Heart left ventricle (tissue), 16 donors: Measurements from ENCODE around the gene RBM7. TPM values are rescaled to one million over a fixed set of nuclear protein-coding genes. Genes with fewer than 3 reads are reported as not detected.

Experiments
- ATAC-seq, 4 donors: fragments of 200-7000 bp; cut with Tn5 transposase; one replicate each; pipeline ENCODE4 v1.9.1; 2020 to 2022; ENCODE audit warnings: moderate library complexity in 4 of 4, mild to moderate bottlenecking in 3 of 4, moderate number of reproducible peaks in 1 of 4
- DNase-seq, 5 donors: peaks; one replicate each; pipeline ENCODE4 v3.0.0-alpha.2; 2020
- H3K27ac ChIP-seq, 12 donors: fragments of 200-600 bp; sonication (generic) in 4 of 12; one replicate each; pipeline versions ENCODE4 v1.5.0 to v1.8.0; 2016 to 2022; ENCODE audit warnings: mild to moderate bottlenecking in 2 of 12
- H3K27me3 ChIP-seq, 9 donors: fragments of 200-600 bp; sonication (generic) in 2 of 9; one replicate each; pipeline versions ENCODE4 v1.5.1 to v1.8.0; 2016 to 2022; ENCODE audit warnings: mild to moderate bottlenecking in 3 of 9
- H3K36me3 ChIP-seq, 9 donors: fragments of 200-600 bp; sonication (generic) in 2 of 9; one replicate each; pipeline versions ENCODE4 v1.5.0 to v1.8.0; 2018 to 2022; ENCODE audit warnings: mild to moderate bottlenecking in 2 of 9
- H3K4me1 ChIP-seq, 12 donors: fragments of 200-600 bp; sonication (generic) in 4 of 12; one replicate each; pipeline versions ENCODE4 v1.5.0 to v1.8.0; 2016 to 2022; ENCODE audit warnings: mild to moderate bottlenecking in 3 of 12
- H3K4me3 ChIP-seq, 12 donors: fragments of 200-600 bp; sonication (generic) in 4 of 12; one replicate each; pipeline versions ENCODE4 v1.5.0 to v1.8.0; 2017 to 2022; ENCODE audit warnings: mild to moderate bottlenecking in 9 of 12, moderate library complexity in 4 of 12
- H3K9me3 ChIP-seq, 12 donors: fragments of 200-600 bp; sonication (generic) in 4 of 12; one replicate each; pipeline versions ENCODE4 v1.5.0 to v1.8.0; 2016 to 2022; ENCODE audit warnings: mild to moderate bottlenecking in 1 of 12
- POLR2A ChIP-seq, 2 donors: fragments of 450-650 bp; IDR thresholded peaks; one replicate each; pipeline ENCODE4 v1.6.1; 2017; ENCODE audit warnings: antibody characterized with exemption in 2 of 2, mild to moderate bottlenecking in 2 of 2, moderate library complexity in 2 of 2
- WGBS, 4 donors: extraction: QIAGEN DNeasy Blood & Tissue Kit in 2 of 4; methylation state at CpG; one replicate each; pipeline versions ENCODE4 v1.1.5 to v1.1.7; 2013 to 2018; 5-methylcytosine and 5-hydroxymethylcytosine counted together
- intact Hi-C, 10 donors: fragments of 100-400 bp; cut with DNase I; formaldehyde crosslinking; loops; one replicate each; pipeline versions ENCODE4 v1.11.1 to v1.14.2; 2022
- polyA plus RNA-seq, 2 donors: library from polyadenylated mRNA; stranded (reverse); fragments of 200-250 nt; gene quantifications; one replicate each; pipeline ENCODE4 v1.2.3, GENCODE V29; 2013
- total RNA-seq, 9 donors: library from RNA; depleted of rRNA in 2 of 9; stranded (reverse); fragments of >200 nt in 2 of 9; fragmentation: NEBNext Ultra II Directional in 3 of 9; extraction: Animal tissue kit (Norgen Biotek cat#: 25700) in 3 of 9; gene quantifications; one replicate each; pipeline versions ENCODE4 v1.1.0 to v1.2.4, GENCODE V29; 2016 to 2023
- TF ChIP-seq, protein P1 (sequence below), 12 donors: fragments of 200-600 bp; sonication (generic) in 4 of 12; IDR thresholded peaks; one replicate each; pipeline versions ENCODE4 v1.5.0 to v1.8.0; 2018 to 2022; ENCODE audit warnings: antibody characterized with exemption in 12 of 12, mild to moderate bottlenecking in 5 of 12
- donor health status: ischemic (EF 13 %, LVEDD 7.1; RV severe dilation, severe dysfunction).
- donor health status: healthy with polysubstance abuse.
- donor health status: DM: no; HTN: yes; CAD: no.
- donor health status: DM: no; HTN: no; CAD: no.
- donor health status: ischemic (EF 25% LVEDD 6.9; RV normal size, moderate dysfunction).
- donor health status: ischemic (EF 25% LVEDD 5.7; RV mildly dilated, moderate dysfunction).
- donor health status: healthy.
- donor health status: DM: yes; HTN: yes; CAD: no.
- donor health status: ischemic (EF 35%, LVEDD 5.7; RV mildly dilated, moderate dysfunction).
- donor health status: nonischemic (EF 11% LVEDD 7.7; RV severe dilation, severe dysfunction).
- donor health status: DM: yes; HTN: yes; CAD: no.
- donor health status: PGD.
- donor health status: ischemic (EF 29% LVEDD 5.4; RV normal size, mild dysfunction).
- donor health status: nonischemic (EF 23%, LVEDD 6.1; RV moderate dilation, normal function).

Gene RBM7
- total and polyA plus RNA-seq, 11 donors: 2.7 to 28.7 (median 20.5) TPM

DNA sequence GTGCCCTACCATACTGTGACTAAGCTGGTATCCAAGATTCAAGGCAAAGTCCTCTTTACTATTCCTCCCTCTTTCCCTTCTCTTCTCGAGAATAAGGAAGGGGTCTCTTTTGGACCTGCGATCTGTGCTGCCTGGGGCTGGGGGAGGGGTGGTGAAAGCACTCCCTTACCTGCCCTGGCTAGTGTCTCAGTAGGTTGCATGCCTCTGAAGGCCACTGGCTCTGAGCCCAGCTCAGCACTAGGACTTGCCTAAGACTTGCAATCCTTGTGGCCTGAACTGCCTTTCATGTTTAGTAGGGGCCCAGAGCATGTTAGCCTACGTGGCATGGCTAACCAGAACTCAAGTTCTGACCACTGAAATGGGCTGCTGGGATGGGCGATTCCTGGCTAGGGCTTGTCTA is 25.8 kb downstream of the RBM7 start:
- Histone ChIP-seq H3K36me3 (peaks cover 0 to 4% (median 0%) of the 10 kb centered on the region in 9 donors), H3K27ac (no peak overlapping the region), H3K9me3 (no peaks in the 10 kb centered on the region), H3K27me3 (no peaks in the 10 kb centered on the region), H3K4me3 (no peak overlapping the region), H3K4me1 (no peaks in the 10 kb centered on the region)
- no peak for TF ChIP-seq POLR2A (IDR thresholded peaks at IDR 0.05)
- TF ChIP-seq, protein P1, sequence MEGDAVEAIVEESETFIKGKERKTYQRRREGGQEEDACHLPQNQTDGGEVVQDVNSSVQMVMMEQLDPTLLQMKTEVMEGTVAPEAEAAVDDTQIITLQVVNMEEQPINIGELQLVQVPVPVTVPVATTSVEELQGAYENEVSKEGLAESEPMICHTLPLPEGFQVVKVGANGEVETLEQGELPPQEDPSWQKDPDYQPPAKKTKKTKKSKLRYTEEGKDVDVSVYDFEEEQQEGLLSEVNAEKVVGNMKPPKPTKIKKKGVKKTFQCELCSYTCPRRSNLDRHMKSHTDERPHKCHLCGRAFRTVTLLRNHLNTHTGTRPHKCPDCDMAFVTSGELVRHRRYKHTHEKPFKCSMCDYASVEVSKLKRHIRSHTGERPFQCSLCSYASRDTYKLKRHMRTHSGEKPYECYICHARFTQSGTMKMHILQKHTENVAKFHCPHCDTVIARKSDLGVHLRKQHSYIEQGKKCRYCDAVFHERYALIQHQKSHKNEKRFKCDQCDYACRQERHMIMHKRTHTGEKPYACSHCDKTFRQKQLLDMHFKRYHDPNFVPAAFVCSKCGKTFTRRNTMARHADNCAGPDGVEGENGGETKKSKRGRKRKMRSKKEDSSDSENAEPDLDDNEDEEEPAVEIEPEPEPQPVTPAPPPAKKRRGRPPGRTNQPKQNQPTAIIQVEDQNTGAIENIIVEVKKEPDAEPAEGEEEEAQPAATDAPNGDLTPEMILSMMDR (IDR thresholded peaks at IDR 0.05): no peak
- intact Hi-C loops: no loop called here
- 93 to 100% (median 96%) methylated on average over 4 of the region's 4 CpGs for WGBS, 4 donors
- DNase-seq: no peak
- ATAC-seq: no peak

DNA sequence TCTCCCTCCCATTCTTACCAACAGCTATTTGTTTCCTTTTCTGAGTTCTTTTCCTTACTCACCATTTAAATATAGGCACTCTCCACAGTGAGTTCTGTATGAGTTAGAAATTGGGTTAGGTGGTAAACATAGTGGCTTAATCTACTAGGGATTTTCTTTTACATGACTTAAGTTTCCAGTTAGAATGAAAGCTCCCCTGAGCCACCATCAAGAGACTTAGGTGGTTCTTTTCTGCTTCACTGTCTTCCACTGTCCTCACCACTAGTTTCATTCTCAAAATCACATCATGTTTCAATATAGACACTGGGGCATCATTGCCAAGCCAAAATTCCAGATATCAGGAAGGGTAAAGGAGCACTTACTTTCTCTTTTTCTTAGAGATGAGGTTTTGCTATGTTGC is 29.8 kb downstream of the RBM7 start:
- intact Hi-C loops: loop anchor here in 2 of 10 donors (10.0 kb wide), 2 partner anchors 85 to 395 kb away; no protein-coding TSS in a partner anchor
- DNase-seq: no peak
- no peak for TF ChIP-seq POLR2A (IDR thresholded peaks at IDR 0.05)
- TF ChIP-seq, protein P1 (IDR thresholded peaks at IDR 0.05): no peak
- ATAC-seq: no peak
- Histone ChIP-seq H3K27ac (no peak overlapping the region), H3K36me3 (peaks cover 0 to 2% (median 0%) of the 10 kb centered on the region in 9 donors), H3K9me3 (no peaks in the 10 kb centered on the region), H3K27me3 (no peaks in the 10 kb centered on the region), H3K4me1 (no peaks in the 10 kb centered on the region), H3K4me3 (no peak overlapping the region)

DNA sequence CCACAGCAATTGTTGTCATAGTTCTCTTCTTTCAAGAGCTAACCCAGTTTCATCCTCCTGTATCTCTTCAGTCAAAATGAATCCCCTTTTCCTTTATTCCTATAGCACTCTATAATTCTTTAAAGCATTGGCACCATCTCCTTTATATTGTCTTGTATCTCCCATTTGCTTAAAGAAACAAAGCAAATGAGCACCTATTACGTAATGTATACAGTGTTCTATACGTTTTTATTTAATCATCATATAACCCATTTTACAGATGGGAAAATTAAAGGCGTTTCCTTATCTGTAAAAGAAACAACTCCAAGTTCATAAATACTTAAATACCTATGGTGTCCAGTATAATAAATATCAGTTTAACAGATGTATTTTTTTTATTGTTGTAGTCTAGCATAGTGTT is 32.4 kb downstream of the RBM7 start:
- ATAC-seq (no peak), DNase-seq (no peak)
- no peaks in the 10 kb centered on the region for H3K36me3 ChIP-seq
- no peaks in the 10 kb centered on the region for H3K27me3 ChIP-seq
- H3K4me1 ChIP-seq: no peaks in the 10 kb centered on the region
- H3K9me3 ChIP-seq: no peaks in the 10 kb centered on the region
- H3K4me3 ChIP-seq: no peak overlapping the region
- WGBS, 4 donors: 91 to 96% (median 93%) methylated on average over 3 of the region's 3 CpGs
- intact Hi-C loops: loop anchor here in 2 of 10 donors (10.0 kb wide), 2 partner anchors 88 to 398 kb away; no protein-coding TSS in a partner anchor
- TF ChIP-seq, protein P1 (IDR thresholded peaks at IDR 0.05): no peak
- no peak for TF ChIP-seq POLR2A (IDR thresholded peaks at IDR 0.05)
- no peak overlapping the region for H3K27ac ChIP-seq

DNA sequence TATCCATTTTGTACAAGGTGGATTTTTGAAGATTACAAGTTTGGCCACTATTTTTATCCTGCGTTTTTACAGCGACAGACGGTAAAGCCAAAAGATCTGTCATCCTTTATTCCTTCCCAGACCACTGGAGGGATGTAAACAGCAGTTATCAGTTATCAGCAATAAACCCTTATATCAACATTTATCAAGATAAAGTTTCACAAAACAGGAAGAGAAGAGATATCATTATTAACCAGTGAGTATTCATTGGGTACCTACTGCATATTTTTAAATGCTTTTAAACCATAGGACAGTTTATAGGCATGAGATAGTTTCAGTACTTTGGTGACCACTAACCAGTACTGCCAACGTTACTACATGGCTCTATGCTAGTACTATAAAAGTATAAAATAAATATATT is 32.9 kb downstream of the RBM7 start:
- no peaks in the 10 kb centered on the region for H3K27me3 ChIP-seq
- peaks cover 0 to under 1% (median 0%) of the 10 kb centered on the region in 12 donors for H3K4me1 ChIP-seq
- TF ChIP-seq POLR2A (IDR thresholded peaks at IDR 0.05): no peak
- TF ChIP-seq, protein P1 (IDR thresholded peaks at IDR 0.05): no peak
- intact Hi-C loops: loop anchor here in 2 of 10 donors (10.0 kb wide), 2 partner anchors 89 to 399 kb away; no protein-coding TSS in a partner anchor
- DNase-seq (no peak), ATAC-seq (no peak)
- 59 to 88% (median 75%) methylated on average over 4 of the region's 4 CpGs for WGBS, 4 donors
- no peak overlapping the region for H3K27ac ChIP-seq
- no peaks in the 10 kb centered on the region for H3K36me3 ChIP-seq
- no peak overlapping the region for H3K4me3 ChIP-seq
- no peaks in the 10 kb centered on the region for H3K9me3 ChIP-seq
